Neural progenitor cell (in vitro differentiated cells): ENCODE results near the gene COG3. TPM values are rescaled to one million over a fixed set of nuclear protein-coding genes. Genes with fewer than 3 reads are reported as not detected.

Experiments used
- DNase-seq: peaks from one replicate; pipeline ENCODE4 v3.0.0-alpha.2; 2016; ENCODE audit warnings: low spot score
- H2AFZ ChIP-seq: fragments of 200-600 bp; sonication (generic); replicated peaks from 2 replicates; pipeline ENCODE4 v1.6.1; 2016; ENCODE audit warnings: antibody characterized with exemption
- H3F3A ChIP-seq: fragments of 200-600 bp; sonication (generic); 2 replicates; pipeline ENCODE4 v1.6.1; 2016; ENCODE audit warnings: antibody characterized with exemption, low read depth
- H3K27ac ChIP-seq: fragments of 200-600 bp; sonication (generic); 2 replicates; pipeline ENCODE4 v1.5.1; 2016; ENCODE audit warnings: mild to moderate bottlenecking
- H3K27me3 ChIP-seq: fragments of 200-600 bp; sonication (generic); 2 replicates; pipeline ENCODE4 v1.6.1; 2016; ENCODE audit warnings: mild to moderate bottlenecking, moderate library complexity
- H3K36me3 ChIP-seq: fragments of 200-600 bp; sonication (generic); 2 replicates; pipeline ENCODE4 v1.5.1; 2016
- H3K4me1 ChIP-seq: fragments of 200-600 bp; sonication (generic); 2 replicates; pipeline ENCODE4 v1.6.1; 2016; ENCODE audit warnings: mixed run types
- H3K4me2 ChIP-seq: fragments of 200-600 bp; sonication (generic); 2 replicates; pipeline ENCODE4 v1.6.1; 2016
- H3K4me3 ChIP-seq: fragments of 200-600 bp; sonication (generic); 2 replicates; pipeline ENCODE4 v1.5.1; 2016
- H3K79me2 ChIP-seq: fragments of 200-600 bp; sonication (generic); 2 replicates; pipeline ENCODE4 v1.6.1; 2016; ENCODE audit warnings: low read depth
- H3K9ac ChIP-seq: fragments of 200-600 bp; sonication (generic); 2 replicates; pipeline ENCODE4 v1.6.1; 2016
- H3K9me3 ChIP-seq: fragments of 200-600 bp; sonication (generic); 2 replicates; pipeline ENCODE4 v1.5.1; 2016; ENCODE audit warnings: low read depth
- H4K20me1 ChIP-seq: fragments of 200-600 bp; sonication (generic); 2 replicates; pipeline ENCODE4 v1.6.1; 2016; ENCODE audit warnings: low read depth
- H3K27ac Mint-ChIP-seq: 3 replicates; pipeline ENCODE4 v1.8.0; 2021; ENCODE audit warnings: mixed read lengths
- H3K27me3 Mint-ChIP-seq: 2 replicates; pipeline ENCODE4 v1.8.0; 2022; ENCODE audit warnings: low read depth, mild to moderate bottlenecking, inconsistent platforms, moderate library complexity, mixed read lengths; ENCODE audit not compliant: insufficient read depth
- H3K36me3 Mint-ChIP-seq: 3 replicates; pipeline ENCODE4 v1.8.0; 2021; ENCODE audit warnings: mixed read lengths
- H3K4me1 Mint-ChIP-seq: 3 replicates; pipeline ENCODE4 v1.8.0; 2021; ENCODE audit warnings: mixed read lengths
- H3K4me3 Mint-ChIP-seq: 3 replicates; pipeline ENCODE4 v1.8.0; 2021; ENCODE audit warnings: mild to moderate bottlenecking, moderate library complexity, mixed read lengths
- H3K9me3 Mint-ChIP-seq: 3 replicates; pipeline ENCODE4 v1.8.0; 2020; ENCODE audit warnings: mixed read lengths
- EZH2 ChIP-seq: fragments of 200-600 bp; sonication (generic); IDR thresholded peaks from 2 replicates; pipeline ENCODE4 v1.6.1; 2017; ENCODE audit warnings: antibody characterized with exemption, mild to moderate bottlenecking, moderate library complexity
- EZH2phosphoT487 ChIP-seq: fragments of 200-600 bp; sonication (generic); IDR thresholded peaks from 2 replicates; pipeline ENCODE4 v1.6.1; 2017; ENCODE audit warnings: antibody characterized with exemption
- total RNA-seq: library from RNA; depleted of rRNA; stranded (reverse); fragments of >200 nt; gene quantifications from 2 replicates; pipeline ENCODE4 v1.2.3, GENCODE V29; 2015; ENCODE audit warnings: low replicate concordance
- TF ChIP-seq, protein P1 (sequence below): fragments of 200-600 bp; sonication (generic); IDR thresholded peaks from 2 replicates; pipeline ENCODE4 v1.5.1; 2017; ENCODE audit warnings: antibody characterized with exemption, mild to moderate bottlenecking

Gene COG3
- total RNA-seq, 1 donor from 2014 or later, result 36.0 TPM

DNA sequence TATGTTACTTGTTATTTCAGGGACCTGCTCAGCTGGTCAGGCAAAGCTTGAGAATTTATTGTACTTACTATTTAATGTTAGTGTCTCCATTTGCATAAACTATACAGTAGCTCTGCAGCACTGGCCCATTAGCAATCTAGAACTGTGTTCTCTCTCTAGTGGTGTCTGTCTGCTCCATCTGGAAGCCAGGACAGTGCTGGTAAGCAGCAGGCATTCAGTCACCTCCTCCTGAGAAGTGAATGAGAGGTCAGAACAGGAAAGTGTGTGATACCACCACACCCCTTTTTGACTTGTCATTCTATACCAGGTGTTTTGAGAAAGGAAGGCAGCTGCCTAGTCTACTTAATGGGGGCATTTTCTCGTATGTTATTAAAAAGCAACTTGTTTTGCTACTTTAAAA, 3.9 kb downstream of the COG3 start:
- Histone ChIP-seq H3K36me3 (no peaks in the 10 kb centered on the region), H3K9ac (no peak overlapping the region), H4K20me1 (peaks cover 39% of the 10 kb centered on the region), H3K9me3 (no peaks in the 10 kb centered on the region), H3K27me3 (no peaks in the 10 kb centered on the region), H3K4me3 (no peak overlapping the region), H3F3A (peaks cover 22% of the 10 kb centered on the region), H3K4me2 (no peak overlapping the region), H3K27ac (no peak overlapping the region), H3K4me1 (peaks cover 8% of the 10 kb centered on the region), H2AFZ (no peak overlapping the region), H3K79me2 (peaks cover 86% of the 10 kb centered on the region)
- peaks cover 23% of the 10 kb centered on the region for H3K4me1 Mint-ChIP-seq
- no peak for TF ChIP-seq EZH2phosphoT487
- TF ChIP-seq EZH2, result no peak
- TF ChIP-seq, protein P1, sequence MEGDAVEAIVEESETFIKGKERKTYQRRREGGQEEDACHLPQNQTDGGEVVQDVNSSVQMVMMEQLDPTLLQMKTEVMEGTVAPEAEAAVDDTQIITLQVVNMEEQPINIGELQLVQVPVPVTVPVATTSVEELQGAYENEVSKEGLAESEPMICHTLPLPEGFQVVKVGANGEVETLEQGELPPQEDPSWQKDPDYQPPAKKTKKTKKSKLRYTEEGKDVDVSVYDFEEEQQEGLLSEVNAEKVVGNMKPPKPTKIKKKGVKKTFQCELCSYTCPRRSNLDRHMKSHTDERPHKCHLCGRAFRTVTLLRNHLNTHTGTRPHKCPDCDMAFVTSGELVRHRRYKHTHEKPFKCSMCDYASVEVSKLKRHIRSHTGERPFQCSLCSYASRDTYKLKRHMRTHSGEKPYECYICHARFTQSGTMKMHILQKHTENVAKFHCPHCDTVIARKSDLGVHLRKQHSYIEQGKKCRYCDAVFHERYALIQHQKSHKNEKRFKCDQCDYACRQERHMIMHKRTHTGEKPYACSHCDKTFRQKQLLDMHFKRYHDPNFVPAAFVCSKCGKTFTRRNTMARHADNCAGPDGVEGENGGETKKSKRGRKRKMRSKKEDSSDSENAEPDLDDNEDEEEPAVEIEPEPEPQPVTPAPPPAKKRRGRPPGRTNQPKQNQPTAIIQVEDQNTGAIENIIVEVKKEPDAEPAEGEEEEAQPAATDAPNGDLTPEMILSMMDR, result no peak
- peaks cover 11% of the 10 kb centered on the region for H3K9me3 Mint-ChIP-seq
- H3K27me3 Mint-ChIP-seq, result no peaks in the 10 kb centered on the region
- no peak overlapping the region for H3K27ac Mint-ChIP-seq
- H3K36me3 Mint-ChIP-seq, result peaks cover 21% of the 10 kb centered on the region
- no peak overlapping the region for H3K4me3 Mint-ChIP-seq
- DNase-seq, result no peak

DNA sequence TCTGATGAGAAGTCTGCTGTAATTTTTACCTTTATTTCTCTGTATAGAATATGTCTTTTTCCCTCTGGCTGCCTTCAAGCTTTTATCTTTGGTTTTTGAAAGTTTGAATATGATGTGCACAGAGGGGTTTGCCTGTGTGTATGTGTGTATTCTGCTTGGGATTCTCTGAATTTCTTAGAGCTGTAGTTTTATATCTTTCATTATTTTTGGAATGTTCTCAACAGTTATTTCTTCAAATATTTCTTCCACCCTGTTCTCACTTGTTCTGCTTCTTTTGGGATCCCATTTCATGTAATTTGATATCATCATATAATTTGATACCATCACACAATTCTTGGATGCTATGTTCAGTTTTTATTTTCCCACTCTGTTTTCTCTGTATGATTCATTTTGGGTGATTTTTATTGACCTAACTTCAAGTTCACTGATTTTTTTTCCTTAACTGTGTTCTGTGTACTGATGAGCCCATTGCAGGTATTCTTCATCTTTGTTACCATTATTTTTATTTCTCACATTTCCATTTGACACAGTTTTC, 7.5 kb downstream of the COG3 start:
- Mint-ChIP-seq H3K4me3 (no peak overlapping the region), H3K27me3 (no peaks in the 10 kb centered on the region), H3K36me3 (peaks cover 20% of the 10 kb centered on the region), H3K4me1 (peaks cover 2% of the 10 kb centered on the region), H3K9me3 (peaks cover 11% of the 10 kb centered on the region), H3K27ac (no peak overlapping the region)
- no peak for TF ChIP-seq EZH2phosphoT487
- TF ChIP-seq, protein P1, result no peak
- no peak for TF ChIP-seq EZH2
- DNase-seq, result no peak
- H2AFZ ChIP-seq, result no peak overlapping the region
- no peaks in the 10 kb centered on the region for H3K27me3 ChIP-seq
- H3K4me1 ChIP-seq, result no peaks in the 10 kb centered on the region
- H3K4me3 ChIP-seq, result no peak overlapping the region
- peaks cover 92% of the 10 kb centered on the region for H3K79me2 ChIP-seq
- peaks cover 3% of the 10 kb centered on the region for H3K36me3 ChIP-seq
- peaks cover 25% of the 10 kb centered on the region for H4K20me1 ChIP-seq
- no peaks in the 10 kb centered on the region for H3K9me3 ChIP-seq
- no peak overlapping the region for H3K9ac ChIP-seq
- H3K27ac ChIP-seq, result no peak overlapping the region
- no peaks in the 10 kb centered on the region for H3F3A ChIP-seq
- no peak overlapping the region for H3K4me2 ChIP-seq

DNA sequence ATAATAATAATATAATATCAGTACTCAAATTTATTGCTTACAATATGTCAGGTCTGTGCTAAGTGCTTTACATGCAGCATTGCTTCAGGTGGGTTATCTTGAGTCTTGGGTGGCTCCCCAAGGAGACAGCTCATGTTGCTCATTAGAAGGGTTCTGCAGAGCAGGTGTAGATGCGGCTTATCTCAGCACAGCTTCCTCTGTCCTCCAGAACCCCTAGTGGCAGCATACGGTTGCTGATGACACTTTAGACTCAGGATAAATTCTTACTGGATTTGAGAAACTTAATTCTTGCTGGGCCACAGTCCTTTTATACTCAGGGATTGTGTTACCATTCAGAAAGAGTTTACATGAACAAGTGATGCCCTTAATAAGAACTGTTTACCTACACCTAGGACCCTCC, 8.9 kb downstream of the COG3 start:
- Histone ChIP-seq H3K27ac (no peak overlapping the region), H3K9ac (no peak overlapping the region), H3K27me3 (no peaks in the 10 kb centered on the region), H3K4me3 (no peak overlapping the region), H3K4me1 (no peaks in the 10 kb centered on the region), H3K36me3 (peaks cover 3% of the 10 kb centered on the region), H3K9me3 (no peaks in the 10 kb centered on the region), H3F3A (no peaks in the 10 kb centered on the region), H3K4me2 (no peak overlapping the region), H3K79me2 (peaks cover 78% of the 10 kb centered on the region), H2AFZ (no peak overlapping the region), H4K20me1 (peaks cover 13% of the 10 kb centered on the region)
- TF ChIP-seq, protein P1, result peak; percentile 37
- TF ChIP-seq EZH2 (no peak), EZH2phosphoT487 (no peak)
- H3K4me3 Mint-ChIP-seq, result no peak overlapping the region
- H3K4me1 Mint-ChIP-seq, result peaks cover 1% of the 10 kb centered on the region
- DNase-seq, result peak; percentile 24
- H3K36me3 Mint-ChIP-seq, result peaks cover 21% of the 10 kb centered on the region
- no peak overlapping the region for H3K27ac Mint-ChIP-seq
- no peaks in the 10 kb centered on the region for H3K27me3 Mint-ChIP-seq
- H3K9me3 Mint-ChIP-seq, result peaks cover 11% of the 10 kb centered on the region
